ENCODE measurements around the gene TGFBR2.

GRCh38 chr3:30631243-30631904 is 25.0 kb downstream of the TGFBR2 start:
- no peak for TF ChIP-seq POLR2A (IDR thresholded peaks at IDR 0.05)
- TF ChIP-seq CTCF (IDR thresholded peaks at IDR 0.05): no peak
